NCI-H2227 treated with DMSO at 0.1 percent for 48 hours (cell line): ENCODE results near the gene GDPD5.
A peak's percentile ranks its signal among the peaks of the same experiment; 100 is the strongest.

Source experiments
- DNase-seq: peaks from one replicate; lab custom pipeline; 2025; lab: John Stamatoyannopoulos, UW

Gene GDPD5, protein sequence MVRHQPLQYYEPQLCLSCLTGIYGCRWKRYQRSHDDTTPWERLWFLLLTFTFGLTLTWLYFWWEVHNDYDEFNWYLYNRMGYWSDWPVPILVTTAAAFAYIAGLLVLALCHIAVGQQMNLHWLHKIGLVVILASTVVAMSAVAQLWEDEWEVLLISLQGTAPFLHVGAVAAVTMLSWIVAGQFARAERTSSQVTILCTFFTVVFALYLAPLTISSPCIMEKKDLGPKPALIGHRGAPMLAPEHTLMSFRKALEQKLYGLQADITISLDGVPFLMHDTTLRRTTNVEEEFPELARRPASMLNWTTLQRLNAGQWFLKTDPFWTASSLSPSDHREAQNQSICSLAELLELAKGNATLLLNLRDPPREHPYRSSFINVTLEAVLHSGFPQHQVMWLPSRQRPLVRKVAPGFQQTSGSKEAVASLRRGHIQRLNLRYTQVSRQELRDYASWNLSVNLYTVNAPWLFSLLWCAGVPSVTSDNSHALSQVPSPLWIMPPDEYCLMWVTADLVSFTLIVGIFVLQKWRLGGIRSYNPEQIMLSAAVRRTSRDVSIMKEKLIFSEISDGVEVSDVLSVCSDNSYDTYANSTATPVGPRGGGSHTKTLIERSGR

DNA sequence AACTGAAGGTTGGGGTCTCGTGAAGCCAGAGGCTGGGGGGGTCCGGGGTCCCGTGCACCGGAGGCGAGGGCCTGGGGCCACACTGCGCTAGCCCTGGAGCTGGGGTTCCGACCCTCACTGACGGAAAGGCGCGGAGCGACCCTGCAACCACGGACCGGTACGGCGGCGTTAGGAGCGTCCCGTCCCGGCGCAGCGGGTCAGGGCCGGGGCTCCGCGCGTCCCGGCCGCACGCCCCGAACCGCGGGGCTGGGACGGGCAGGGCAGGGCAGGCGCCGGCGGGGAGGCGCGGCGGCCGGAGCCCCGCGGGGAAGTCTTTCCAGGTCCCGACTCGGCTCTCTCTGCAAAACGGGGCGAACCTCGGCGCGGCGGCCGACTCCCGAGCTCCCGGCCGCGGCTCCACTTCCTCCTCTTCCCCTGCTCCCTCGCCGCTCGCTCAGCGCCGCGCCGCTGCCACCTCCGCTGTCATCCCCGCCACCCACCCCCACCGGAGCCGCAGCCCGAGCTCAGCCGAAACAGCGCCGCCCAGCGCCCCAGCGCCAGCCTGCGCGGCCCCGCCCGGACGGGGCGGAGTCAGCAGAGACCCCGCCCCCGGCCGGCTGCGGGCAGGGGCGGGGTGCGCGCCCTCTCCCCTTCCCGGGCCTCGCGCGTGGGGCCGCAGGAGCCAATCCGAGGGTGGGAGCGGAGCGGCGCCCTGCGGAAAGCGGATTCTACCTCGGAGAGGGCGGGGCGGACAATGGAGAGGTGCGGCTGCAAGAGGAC, at the start of gene GDPD5:
TSS of gene GDPD5 (minus strand) at position 509 of the 759 bp plus-strand sequence. CDS start 48,206 bp downstream, outside the sequence.
- DNase-seq, result peak; percentile 60

DNA sequence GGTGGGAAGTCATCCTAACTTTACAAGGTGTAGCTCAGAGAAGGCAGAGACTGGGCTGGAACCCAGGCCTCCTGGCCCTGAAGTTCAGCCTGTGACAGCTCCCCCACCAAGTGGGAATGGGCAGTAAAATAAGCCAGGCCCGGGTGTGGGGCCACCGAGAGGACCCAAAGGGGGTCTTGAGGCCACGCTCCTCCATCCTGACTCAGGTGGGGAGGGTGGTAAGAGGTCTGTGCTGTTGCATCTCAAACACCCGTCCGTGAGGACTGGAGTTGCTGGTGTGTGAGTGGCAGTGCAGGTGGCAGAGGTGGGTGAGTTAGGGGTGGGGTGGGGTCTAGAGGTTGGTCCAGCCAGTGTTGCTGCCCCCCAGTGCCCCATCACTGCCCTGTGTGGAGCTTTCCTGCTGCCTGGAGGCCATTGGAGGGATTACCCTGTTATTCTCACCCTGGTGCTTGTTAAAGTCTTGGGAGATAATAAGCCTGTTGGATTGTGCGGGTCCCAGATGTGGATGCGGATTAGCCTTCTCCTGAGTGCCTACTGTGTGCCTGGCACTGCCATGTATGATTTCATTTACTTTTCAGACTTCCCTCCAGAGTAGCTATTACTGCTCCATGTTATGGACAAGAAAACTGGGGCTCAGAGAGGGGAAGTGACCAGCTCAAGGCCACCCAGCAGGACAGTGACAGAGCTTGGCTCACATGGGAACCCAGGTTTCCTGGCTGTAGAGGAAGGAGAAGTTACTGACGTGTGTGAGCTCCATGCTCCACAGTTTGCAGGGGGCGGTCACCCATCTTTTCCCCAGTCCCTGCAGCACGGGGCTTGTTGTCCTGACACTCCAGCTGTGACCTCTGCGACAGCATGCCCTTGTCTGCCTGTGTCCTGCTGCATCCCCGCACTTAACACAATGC, 49.2 kb upstream of the GDPD5 start:
- no peak for DNase-seq

DNA sequence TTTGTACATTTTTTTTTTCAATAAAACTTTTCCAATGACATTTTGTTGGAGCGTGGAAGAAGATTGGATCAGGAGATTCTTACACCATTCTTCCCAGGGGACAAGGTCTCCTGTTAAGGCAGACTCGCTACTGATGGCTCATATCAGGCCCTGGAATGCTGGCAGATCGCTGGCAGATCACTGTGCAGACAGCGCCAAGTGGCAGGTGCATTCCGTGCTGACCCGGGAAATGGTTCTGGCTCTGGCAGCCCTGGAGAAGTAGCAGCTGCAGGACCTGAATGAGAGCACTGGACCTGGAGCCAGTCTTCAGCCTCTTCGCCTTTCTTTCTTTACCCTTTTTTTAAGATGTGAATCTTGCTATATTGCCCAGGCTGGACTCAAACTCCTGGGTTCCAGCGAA, 47.0 kb upstream of the GDPD5 start:
- DNase-seq, result no peak

DNA sequence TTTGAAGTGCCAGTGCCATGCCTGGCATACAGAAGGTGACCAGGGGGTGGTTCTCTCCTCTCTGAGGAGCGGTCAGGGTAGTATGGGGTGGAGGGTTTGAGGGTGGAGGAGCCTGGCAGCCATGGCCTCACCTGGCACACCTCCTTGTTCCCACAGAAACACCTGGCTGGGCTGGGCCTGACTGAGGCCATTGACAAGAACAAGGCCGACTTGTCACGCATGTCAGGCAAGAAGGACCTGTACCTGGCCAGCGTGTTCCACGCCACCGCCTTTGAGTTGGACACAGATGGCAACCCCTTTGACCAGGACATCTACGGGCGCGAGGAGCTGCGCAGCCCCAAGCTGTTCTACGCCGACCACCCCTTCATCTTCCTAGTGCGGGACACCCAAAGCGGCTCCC, 45.9 kb upstream of the GDPD5 start:
- no peak for DNase-seq

DNA sequence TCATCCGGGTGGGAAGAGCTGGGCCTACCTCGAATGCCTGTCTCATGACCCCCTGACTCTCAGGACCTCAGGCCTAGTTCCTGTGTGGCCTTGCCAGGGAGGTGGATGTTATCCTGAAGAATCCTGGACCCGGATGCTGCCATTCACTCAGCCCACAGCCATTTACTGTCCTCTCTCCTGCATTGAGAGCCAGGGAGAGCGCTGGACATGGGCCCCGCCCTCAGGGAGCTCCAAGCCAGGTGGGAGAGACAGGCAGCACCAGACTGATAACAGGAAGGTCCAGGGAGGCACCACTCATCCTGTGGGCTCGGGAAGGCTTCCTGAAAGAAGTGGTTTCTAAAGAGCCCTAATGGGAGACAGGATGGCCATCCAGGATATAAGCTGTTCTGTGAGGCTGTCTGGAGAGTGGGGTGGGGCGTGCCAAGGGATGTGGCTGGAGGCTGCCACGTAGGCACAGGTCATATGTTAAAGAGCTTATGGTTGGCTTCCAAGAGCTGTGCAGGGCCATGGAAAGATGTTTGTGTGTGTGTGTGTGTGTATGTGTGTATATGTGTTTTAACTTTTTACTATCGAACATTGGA, 44.9 kb upstream of the GDPD5 start:
- DNase-seq, result no peak

DNA sequence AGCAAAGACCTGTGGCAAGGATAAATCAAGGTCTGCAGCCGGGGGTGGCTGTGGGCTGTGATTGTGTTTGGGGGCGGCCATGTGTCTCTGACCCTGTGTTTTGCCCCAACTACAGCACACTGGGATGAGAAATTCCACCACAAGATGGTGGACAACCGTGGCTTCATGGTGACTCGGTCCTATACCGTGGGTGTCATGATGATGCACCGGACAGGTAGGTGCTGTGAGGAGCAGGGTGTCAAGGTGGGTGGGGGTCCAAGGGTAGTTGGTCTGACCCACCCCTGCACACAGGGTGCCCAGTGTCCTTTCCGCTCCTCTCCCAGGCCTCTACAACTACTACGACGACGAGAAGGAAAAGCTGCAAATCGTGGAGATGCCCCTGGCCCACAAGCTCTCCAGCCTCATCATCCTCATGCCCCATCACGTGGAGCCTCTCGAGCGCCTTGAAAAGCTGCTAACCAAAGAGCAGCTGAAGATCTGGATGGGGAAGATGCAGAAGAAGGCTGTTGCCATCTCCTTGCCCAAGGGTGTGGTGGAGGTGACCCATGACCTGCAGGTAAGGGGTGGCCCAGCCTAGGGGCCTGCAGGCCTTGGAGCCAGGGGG, 43.0 kb upstream of the GDPD5 start:
- no peak for DNase-seq

DNA sequence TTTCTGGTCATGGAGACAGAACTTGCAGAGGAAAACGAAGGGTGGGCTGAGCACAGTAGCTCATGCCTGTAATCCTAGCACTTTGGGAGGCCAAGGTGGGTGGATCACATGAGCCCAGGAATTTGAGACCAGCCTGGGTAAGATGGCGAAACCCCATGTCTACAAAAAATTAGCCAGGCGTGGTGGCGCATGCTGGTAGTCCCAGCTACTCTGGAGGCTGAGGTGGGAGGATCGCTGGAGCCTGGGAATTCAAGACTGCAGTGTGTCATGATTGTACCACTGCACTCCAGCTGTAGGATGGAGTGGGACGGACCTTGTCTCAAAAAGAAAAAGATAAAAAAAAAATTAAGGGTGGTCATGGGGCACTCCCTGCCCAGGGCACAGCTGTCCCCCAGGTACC, 42.2 kb upstream of the GDPD5 start:
- no peak for DNase-seq

DNA sequence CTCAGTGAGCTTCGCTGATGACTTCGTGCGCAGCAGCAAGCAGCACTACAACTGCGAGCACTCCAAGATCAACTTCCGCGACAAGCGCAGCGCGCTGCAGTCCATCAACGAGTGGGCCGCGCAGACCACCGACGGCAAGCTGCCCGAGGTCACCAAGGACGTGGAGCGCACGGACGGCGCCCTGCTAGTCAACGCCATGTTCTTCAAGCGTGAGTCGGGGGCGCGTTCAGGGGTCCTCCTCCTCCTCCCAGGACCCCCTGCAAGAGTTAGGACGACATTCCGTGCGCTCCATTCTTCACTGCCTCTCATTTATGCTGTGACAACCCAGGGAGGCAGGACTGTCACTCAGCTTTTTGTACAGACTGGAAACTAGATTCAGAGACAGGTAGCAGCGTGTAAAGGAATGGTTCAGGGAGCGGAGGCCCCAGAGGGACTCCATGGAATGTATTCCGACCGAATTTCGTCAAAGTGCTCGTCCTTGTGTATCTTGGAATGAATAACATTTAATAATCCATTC, 41.1 kb upstream of the GDPD5 start:
- no peak for DNase-seq

DNA sequence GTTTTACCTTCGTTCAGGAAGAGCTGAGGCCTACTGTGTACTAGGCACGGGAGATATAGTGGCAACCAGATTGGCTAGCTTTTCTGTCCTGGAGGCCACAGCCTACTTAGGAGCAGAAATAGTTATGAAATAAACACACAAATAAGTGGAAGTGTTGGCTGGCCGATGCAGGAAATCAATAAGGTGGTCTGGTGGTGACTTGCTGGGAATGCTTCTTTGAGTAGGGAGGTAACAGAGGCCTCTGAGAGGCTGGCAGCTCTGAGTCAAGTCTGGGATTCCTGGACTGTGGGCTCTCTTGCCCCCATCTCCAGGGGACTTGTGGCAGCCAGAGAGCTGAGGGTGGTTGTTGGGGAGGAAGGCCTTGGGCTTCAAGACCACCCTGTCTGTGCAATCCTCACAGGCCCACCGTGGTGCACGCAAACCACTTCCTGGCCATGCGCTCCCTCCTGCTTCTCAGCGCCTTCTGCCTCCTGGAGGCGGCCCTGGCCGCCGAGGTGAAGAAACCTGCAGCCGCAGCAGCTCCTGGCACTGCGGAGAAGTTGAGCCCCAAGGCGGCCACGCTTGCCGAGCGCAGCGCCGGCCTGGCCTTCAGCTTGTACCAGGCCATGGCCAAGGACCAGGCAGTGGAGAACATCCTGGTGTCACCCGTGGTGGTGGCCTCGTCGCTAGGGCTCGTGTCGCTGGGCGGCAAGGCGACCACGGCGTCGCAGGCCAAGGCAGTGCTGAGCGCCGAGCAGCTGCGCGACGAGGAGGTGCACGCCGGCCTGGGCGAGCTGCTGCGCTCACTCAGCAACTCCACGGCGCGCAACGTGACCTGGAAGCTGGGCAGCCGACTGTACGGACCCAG, 40.4 kb upstream of the GDPD5 start:
- no peak for DNase-seq

DNA sequence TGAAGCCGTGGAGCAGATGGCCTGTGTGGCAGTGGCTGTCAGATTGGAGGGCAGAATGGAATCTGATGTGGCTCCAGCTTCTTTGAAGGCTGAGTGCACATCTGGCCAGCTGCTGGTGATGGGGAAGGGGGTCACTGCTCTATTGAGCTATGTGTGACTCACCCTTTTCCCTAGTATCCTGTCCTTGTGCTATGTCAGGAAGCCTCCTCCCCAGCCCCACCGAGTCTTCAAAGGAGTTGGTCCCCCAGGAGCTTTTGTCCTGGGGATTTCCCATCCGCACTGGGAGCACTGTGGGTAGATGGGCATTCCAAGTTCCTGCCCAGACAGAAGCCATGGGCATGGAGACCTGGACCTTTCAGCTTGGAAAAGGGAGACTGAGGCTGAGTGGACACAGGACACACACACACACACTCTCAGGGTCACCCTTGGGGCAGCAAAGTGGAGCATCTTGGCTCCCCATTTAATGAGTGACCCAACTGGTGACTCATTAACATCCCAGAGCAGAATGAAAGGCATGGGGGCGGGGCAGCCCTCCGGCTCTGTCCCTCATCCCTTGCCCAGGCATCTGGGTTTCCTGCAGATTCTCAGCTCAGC, 39.6 kb upstream of the GDPD5 start:
- no peak for DNase-seq

DNA sequence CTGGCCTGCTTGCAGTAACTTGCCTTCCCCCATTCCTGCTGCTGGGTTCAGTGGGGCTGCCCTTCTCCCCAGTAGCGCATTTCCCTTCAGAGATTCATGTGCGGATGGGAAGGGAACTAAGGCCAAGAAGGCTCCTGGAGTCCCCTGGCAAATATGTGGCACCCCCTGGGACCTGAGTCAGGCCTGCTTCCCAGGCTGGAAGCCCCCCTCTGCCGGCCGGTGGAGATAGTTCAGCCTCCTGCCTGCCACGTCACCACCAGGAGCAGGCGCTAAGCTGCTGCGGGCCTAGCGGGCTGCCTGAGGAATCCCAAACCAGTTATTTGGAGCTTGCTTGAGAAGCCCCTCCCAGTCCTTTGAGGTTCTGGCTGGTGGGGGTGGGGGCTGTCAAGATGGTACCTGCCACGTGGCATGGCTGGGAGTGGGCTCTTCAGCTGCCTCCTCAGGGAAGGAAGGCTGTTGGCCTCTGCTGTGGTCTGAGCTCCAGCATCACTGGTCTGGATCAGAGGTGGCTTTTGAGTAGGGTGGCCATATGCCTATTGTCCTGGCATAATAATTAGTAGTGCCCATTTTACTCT, 38.3 kb upstream of the GDPD5 start:
- peak; percentile 39 for DNase-seq

DNA sequence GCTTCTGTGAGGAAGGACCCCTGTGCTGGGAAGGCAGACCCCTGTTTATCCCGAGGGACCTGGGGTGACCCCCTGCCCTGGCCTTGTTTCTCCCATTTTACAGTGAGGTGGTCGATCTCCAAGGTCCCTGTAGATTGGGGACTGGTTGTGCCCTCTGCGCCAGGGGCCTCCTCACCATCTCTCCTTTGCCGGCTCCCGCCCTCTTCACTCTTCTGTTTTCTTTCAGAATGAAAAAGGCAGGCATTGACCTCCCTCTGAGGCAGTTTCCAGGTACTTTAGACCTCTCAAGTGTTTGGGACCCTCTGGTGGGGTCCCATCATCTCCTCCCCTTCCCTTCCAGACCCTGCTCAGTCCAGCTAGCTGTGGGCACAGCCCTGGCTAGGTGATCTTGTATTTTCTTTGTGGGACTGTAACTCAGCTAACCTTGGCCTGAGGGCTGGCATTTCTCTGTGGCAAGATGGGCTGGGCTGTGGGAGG, 37.8 kb upstream of the GDPD5 start:
- no peak for DNase-seq

DNA sequence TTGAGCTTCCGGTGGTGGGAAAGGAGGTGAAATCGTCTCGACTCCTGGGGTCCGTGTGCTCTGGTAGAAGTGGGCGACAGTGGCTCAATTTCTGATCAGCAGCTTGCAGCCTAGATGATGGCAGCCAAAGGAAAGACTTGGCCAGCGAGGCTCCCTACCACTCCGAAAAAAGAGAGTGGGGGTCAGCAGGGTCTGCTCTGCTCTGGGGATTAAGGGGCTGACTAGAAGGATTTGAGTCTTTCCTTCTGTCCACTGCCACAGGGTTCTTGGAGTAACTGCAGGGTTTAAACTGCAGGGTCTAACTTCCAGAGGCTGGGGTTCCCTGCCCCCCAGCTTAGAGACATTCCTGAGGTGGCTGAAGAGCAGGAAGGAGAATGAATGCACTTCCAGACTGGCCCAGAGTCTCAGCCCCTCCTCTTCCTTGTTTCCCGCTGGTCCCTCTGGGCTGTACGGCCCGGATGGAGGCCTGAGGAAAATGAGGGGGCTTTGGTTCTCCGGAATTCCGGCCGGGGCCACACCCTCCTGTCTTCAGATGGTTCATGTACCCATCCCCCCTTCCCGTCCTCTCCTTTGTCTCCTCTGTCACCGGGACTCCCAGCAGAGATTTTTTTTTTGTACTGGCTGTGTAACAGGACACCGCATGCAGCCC, 37.2 kb upstream of the GDPD5 start:
- DNase-seq, result peak; percentile 58

DNA sequence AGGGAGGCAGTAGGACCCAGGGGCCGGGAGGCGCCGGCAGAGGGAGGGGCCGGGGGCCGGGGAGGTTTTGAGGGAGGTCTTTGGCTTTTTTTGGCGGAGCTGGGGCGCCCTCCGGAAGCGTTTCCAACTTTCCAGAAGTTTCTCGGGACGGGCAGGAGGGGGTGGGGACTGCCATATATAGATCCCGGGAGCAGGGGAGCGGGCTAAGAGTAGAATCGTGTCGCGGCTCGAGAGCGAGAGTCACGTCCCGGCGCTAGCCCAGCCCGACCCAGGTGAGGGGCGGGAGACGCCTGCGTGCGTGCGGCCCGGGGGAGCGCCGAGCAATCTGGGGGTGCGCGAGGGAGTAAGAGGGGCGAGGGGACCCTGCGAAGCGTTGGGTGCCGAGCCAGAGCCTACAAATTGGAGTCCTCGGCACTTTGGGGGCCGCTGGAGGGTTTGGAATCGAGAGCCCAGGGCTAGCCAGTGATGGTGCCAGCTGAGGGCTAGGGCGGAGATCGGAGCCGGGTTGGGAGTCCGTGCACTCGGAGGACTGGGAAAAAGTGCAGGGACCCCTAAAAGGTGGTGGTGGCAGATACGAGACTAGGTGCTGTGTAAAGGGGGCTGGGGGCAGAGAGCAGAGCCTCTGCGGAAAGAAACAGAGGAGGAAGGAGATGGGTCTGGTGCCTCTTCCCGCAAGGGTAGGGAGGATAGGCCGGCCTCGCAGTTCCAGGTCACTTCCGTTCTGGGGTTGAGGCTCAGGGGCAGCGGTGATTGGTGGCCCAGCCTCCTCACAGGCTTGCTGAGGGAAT, 36.5 kb upstream of the GDPD5 start, which contains the start of gene SERPINH1:
TSS of gene SERPINH1 (plus strand) at position 206 of the 788 bp plus-strand sequence. CDS start 4,097 bp downstream, outside the sequence.
- DNase-seq, result peak; percentile 79

DNA sequence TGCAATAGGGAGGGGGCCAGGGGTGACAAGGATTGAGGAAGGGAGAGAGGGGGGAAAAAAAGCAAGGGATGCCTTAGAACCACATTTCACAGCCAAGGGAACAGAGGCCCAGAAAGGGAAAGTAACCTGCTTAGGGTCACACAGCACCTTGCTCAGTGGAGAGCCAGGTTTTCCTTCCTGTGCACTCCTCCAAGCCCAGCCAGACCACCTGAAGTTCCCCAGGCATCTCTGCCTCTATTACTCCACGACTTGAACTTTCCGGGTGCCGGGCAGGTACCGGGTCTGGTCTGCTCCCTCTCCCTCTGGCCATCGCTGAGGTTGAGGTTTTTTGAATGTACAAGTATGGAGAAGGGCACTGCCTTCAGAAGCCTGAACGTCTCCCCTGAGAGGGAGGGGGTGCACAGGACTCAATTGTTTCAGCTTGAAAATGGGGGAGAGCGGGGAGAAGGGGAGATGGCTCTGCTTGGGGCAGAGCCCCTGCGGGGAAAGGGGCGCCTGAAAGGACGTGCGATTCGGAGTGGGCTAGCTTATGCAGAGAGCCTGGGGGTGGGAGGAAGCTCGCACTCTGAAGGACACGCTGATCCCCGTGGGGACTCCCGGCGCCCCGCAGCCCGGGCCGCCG, 35.8 kb upstream of the GDPD5 start:
- DNase-seq, result no peak

DNA sequence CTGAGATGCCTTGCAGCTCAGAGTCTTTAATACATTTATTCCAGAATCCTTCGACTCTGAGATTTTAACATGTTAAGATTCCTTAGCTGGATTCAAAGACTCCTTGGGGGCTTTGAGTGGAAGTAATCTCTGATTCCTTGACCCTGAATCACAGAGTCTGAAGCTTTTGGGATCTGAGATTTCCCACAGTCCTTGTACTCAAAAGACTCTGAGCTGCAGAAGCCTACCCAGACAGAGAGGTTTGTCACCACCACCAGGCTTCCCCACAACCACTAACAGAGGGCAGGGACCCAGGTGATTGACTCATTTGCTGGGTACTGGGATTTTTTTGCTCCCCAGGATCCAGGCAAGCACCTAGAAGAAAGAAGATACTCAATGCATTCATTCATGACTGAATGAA, 34.9 kb upstream of the GDPD5 start:
- DNase-seq, result no peak
